NOMO-1 treated with DMSO at 0.1 percent for 48 hours (cell line): ENCODE results near the gene KLHL2.
"Not testable (repeated sequence)": the region's sequence is repeated elsewhere in the genome, so short reads cannot be mapped to it uniquely, and the experiment has no call there.

Experiments
- DNase-seq: peaks from one replicate; lab custom pipeline; 2025; ENCODE audit not compliant: unreplicated experiment; lab: John Stamatoyannopoulos, UW

Gene KLHL2

GRCh38 chr4:165326831-165327210, 119.5 kb downstream of the KLHL2 start:
- DNase-seq, result peak; percentile 35

GRCh38 chr4:165327211-165328100, 120.1 kb downstream of the KLHL2 start, which contains the start of gene MSMO1:
Gene MSMO1, plus strand, starts transcription at chr4:165327669. Its CDS starts 5,702 bp downstream, at chr4:165333371.
- DNase-seq, result peak; percentile 96

- DNase-seq, result no peak
Observed at GRCh38 chr4:165328101-165328425, 120.7 kb downstream of the KLHL2 start.

- DNase-seq, result no peak
Observed at GRCh38 chr4:165328708-165329107, 121.3 kb downstream of the KLHL2 start.

GRCh38 chr4:165330071-165330470, 122.7 kb downstream of the KLHL2 start:
- no peak for DNase-seq

GRCh38 chr4:165330666-165331065, 123.3 kb downstream of the KLHL2 start:
- no peak for DNase-seq

- no peak for DNase-seq
Observed at GRCh38 chr4:165331359-165331758, 124.0 kb downstream of the KLHL2 start.

GRCh38 chr4:165331823-165332222, 124.5 kb downstream of the KLHL2 start:
- DNase-seq, result no peak

GRCh38 chr4:165332502-165332901, 125.1 kb downstream of the KLHL2 start:
- DNase-seq, result no peak

- DNase-seq, result no peak
Observed at GRCh38 chr4:165335163-165335703, 127.9 kb downstream of the KLHL2 start.

GRCh38 chr4:165336743-165337142, 129.4 kb downstream of the KLHL2 start:
- no peak for DNase-seq

- DNase-seq, result not testable (repeated sequence)
Observed at GRCh38 chr4:165342340-165342739, 135.0 kb downstream of the KLHL2 start.

- DNase-seq, result no peak
Observed at GRCh38 chr4:165343353-165344191, 136.2 kb downstream of the KLHL2 start.

- DNase-seq, result no peak
Observed at GRCh38 chr4:165345666-165346417, 138.5 kb downstream of the KLHL2 start.

GRCh38 chr4:165347647-165348569, 140.5 kb downstream of the KLHL2 start:
- DNase-seq, result no peak

- DNase-seq, result no peak
Observed at GRCh38 chr4:165351359-165352130, 144.2 kb downstream of the KLHL2 start.

GRCh38 chr4:165355900-165356300, 148.5 kb downstream of the KLHL2 start:
- DNase-seq, result peak; percentile 16

GRCh38 chr4:165359506-165359905, 152.1 kb downstream of the KLHL2 start:
- DNase-seq, result peak; percentile 52

- no peak for DNase-seq
Observed at GRCh38 chr4:165360041-165360695, 152.8 kb downstream of the KLHL2 start.
